ENCODE results near the gene CDKAL1.
"Not testable (repeated sequence)": the region's sequence is repeated elsewhere in the genome, so short reads cannot be mapped to it uniquely, and the experiment has no call there.

CDKAL1 gene

DNA sequence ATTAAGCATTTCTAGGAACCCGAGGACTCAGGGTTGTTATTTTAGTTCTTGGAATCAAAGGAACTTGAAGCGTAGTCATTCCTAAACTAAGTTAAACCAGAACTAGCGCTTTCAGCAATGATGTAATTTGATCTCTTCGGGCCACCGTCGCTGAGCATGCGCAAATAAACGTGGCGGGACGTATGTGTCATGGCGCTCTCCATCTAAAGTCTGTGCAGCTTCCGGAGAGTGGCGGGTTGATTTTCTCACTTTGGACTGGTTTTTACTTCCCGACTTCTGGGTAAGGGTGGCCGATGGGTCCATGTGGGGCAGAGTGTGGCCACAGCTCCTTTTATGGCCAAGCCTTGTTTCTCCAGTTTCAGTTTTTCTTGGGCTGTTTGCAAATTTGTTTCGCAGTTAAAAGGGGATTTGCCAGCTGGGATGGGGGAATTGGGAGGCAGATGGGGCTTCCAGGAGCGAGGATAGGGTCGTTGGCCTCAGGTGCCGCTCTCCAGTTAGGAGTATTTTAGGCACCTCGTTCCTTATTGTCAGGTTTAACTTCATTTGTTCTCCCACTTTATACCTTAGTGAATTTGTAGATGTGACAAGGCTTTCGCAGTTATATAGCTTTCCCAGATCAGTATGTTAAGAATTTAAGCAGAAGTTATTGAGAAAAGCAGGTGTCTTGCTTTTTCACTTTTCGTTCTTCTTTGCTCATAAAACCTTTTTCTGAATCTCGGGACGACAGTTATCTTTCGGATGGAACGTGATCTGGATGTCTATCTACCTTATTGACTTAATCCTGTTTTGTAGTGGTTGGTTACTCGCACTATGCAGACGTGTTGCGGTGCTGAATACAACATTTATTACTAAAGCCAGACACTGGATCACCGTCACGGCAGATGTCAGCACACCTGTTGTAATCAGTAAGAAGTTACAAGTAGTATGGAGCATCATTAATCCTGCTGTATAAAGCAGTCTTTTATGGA, at the start of gene CDKAL1:
CDKAL1 (plus strand) TSS at position 163 of the 968 bp plus-strand sequence. CDS start 11,894 bp downstream, outside the sequence.
- DNase-seq (ENCODE audit: low spot score), result peak; percentile 93

GRCh38 chr6:20486641-20487040, 47.6 kb upstream of the CDKAL1 start:
- DNase-seq (ENCODE audit: low spot score), result no peak

DNA sequence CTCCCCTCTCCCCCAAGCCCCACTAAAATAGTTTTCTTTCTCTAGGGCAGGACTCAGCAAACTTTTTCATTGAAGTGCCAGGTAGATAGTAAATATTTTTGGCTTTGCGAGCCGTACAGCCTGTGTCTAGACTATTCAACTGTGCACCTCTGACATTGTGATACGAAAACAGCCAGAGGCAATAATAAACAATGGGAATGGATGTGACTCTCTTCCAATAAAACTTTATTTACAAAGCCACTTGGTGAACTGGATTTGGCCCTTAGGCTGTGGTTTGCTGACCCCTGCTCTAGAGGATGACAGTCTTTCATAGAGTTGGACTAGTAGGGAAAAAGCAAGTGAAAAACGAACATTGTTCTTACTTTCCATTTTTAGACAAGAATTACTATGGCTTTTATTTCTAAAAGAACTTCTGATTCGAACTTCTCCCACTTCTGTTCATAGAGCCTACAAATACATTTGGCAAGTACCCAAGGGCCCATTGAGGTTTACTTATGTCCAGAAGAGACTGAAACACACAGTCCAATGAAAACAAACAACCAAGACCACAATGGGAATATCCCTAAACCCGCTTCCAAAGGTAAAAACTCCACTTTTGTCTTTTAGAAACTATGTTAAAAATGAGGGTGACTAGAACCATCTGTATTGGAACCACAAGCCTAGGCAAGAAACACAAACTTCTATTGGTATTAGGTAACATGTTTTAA, 46.4 kb upstream of the CDKAL1 start:
- DNase-seq (ENCODE audit: low spot score), result no peak

DNA sequence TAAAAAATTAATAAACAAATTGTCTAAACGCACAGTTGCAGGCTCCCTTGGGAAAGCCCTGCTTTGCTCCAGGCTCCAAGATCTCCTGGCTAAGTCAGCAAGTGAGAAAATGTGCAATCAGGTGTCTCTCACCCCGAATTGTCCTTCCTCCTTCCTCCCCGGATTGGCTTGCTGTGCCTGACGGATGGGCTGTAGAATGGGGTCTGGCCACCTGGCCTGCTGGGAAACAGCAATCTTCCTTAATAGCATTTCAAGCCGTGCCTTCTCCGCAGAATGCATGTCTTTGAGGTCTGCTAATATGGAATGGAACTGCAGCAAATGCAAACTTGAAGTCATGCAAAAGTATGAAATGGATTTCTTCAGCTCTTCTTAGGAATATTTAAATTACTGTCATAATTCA, 43.7 kb upstream of the CDKAL1 start:
- DNase-seq (ENCODE audit: low spot score), result no peak

- no peak for DNase-seq (ENCODE audit: low spot score)
Observed at GRCh38 chr6:20492099-20492498, 42.2 kb upstream of the CDKAL1 start.

GRCh38 chr6:20497216-20498040, 36.8 kb upstream of the CDKAL1 start:
- DNase-seq (ENCODE audit: low spot score), result no peak

DNA sequence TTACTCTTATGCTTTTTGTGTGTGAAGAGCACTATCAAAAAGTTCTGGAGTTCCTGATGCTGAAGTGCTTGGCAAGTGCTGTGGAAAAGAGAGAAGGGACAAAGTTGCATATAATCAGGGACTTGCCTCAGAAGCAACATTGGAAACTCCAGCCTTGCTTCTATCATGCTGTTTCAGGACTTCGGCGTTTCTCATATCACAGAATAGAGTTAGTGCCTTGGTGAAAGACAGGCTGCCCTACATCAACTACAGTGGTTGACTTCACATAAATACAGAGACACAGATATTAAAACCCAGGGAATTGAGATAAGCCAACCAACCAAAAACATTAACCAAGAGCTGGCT, 36.2 kb upstream of the CDKAL1 start:
- DNase-seq (ENCODE audit: low spot score), result no peak

DNA sequence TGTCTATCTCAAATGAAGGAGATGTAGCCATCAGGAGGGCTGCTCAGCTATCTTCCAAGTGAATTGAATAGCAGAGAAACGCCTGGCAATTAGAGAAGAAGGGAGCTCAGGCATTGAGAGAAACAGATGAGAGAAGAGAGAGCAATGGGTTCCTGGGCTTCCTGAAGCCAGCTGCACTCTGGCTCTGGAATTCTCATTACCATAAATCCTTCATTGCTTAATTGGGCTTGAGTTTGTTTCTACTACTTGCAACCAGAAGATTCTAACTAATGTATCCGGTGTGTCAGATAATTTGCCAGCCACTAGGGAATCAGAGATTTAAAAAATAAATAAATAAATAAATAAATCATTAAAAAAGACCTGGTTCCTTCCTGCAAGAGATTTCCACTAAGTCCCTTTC, 25.0 kb upstream of the CDKAL1 start:
- DNase-seq (ENCODE audit: low spot score), result no peak

DNA sequence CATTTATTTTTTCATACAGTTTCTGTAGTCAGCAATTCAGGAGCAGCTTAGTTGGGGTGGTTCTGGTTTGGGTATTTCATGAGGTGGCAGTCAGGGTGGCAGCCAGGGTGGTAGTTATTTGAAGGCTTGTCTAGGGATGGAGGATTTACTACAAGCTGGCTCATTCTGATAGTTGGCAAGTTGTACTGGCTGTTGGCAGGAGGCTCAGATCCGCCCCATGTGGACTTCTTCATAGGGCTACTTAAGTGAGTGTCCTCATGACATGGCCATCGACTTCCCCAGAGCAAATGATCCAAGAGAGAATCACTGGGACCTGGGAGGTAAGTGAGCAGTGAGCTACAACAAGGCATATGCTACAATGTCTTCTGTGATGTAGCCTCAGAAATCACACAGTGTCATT, 22.4 kb upstream of the CDKAL1 start:
- no peak for DNase-seq (ENCODE audit: low spot score)

GRCh38 chr6:20525208-20525607, 9.0 kb upstream of the CDKAL1 start:
- DNase-seq (ENCODE audit: low spot score), result not testable (repeated sequence)

DNA sequence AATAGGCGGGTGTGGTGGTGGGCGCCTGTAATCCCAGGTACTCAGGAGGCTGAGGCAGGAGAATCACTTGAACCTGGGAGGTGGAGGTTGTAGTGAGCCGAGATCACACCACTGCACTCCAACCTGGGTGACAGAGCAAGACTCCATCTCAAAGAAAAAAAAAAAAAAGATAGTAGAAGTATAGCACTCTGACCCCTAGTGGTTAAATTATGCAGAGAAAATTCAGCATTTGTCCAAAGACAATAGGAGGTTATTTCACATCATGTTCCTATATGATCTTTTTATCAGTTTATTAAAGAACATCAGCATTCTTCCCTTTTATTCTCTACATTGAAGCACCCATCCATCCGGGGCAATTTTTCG, 5.2 kb upstream of the CDKAL1 start:
- DNase-seq (ENCODE audit: low spot score), result peak; percentile 64

DNA sequence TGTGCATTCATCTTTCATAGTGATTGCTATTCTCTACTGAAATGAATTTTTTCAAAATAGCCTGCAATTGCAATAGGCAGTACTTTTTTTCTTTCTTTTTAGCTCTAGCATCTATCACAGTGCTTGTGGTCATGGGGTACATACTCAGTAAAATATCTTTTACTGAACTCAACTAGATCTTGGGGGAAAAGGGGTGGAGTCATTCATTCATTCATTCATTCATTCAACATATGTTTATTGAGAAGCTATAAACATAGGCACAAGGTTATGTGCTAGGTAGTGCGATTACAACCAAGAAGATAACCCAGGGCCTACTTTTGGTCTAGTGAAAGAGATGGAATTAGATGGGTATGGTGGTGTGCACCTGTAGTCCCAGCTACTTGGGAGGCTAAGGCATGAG, 1.4 kb upstream of the CDKAL1 start:
- DNase-seq (ENCODE audit: low spot score), result no peak

- no peak for DNase-seq (ENCODE audit: low spot score)
Observed at GRCh38 chr6:20533746-20534294, 437 bp upstream of the CDKAL1 start.

- no peak for DNase-seq (ENCODE audit: low spot score)
Observed at GRCh38 chr6:20538131-20538662, 3.9 kb downstream of the CDKAL1 start.

GRCh38 chr6:20538907-20539306, 4.7 kb downstream of the CDKAL1 start:
- DNase-seq (ENCODE audit: low spot score), result no peak

- no peak for DNase-seq (ENCODE audit: low spot score)
Observed at GRCh38 chr6:20539387-20539786, 5.1 kb downstream of the CDKAL1 start.

GRCh38 chr6:20540683-20541082, 6.4 kb downstream of the CDKAL1 start:
- DNase-seq (ENCODE audit: low spot score), result no peak

DNA sequence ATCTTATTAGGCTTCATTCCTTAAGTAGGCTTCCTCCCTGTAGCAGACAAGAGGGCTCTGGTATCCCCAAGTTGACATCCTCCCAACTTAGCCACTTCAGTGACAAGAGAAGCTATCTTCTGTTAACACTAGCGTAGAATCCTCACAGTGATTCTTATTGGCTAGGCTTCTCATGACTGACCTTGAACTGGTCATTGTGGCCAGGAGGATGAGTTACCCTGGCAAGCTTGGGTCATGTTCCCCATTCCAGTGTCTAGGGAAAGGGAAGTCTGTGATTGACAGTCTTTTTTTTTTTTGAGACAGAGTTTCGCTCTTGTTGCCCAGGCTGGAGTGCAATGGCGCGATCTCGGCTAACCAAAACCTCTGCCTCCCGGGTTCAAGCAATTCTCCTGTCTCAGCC, 7.1 kb downstream of the CDKAL1 start:
- DNase-seq (ENCODE audit: low spot score), result no peak

- DNase-seq (ENCODE audit: low spot score), result peak; percentile 33
Observed at GRCh38 chr6:20542927-20543602, 8.8 kb downstream of the CDKAL1 start.

- DNase-seq (ENCODE audit: low spot score), result no peak
Observed at GRCh38 chr6:20548264-20548663, 14.0 kb downstream of the CDKAL1 start.

- DNase-seq (ENCODE audit: low spot score), result not testable (repeated sequence)
Observed at GRCh38 chr6:20549398-20549797, 15.1 kb downstream of the CDKAL1 start.

Measured in COLO829 (cell line).